ENCODE results near the gene TLE5. TPM values are rescaled to one million over a fixed set of nuclear protein-coding genes. Genes with fewer than 3 reads are reported as not detected.
A peak's percentile ranks its signal among the peaks of the same experiment; 100 is the strongest.
"Not testable (repeated sequence)": the region's sequence is repeated elsewhere in the genome, so short reads cannot be mapped to it uniquely, and the experiment has no call there.

The TLE5 gene
- total and polyA plus RNA-seq, 8 donors, result 335 to 954 (median 788) TPM

GRCh38 chr19:3038214-3038613, 24.1 kb downstream of the TLE5 start:
- no peak for DNase-seq
- H3K36me3 ChIP-seq, result no peaks in the 10 kb centered on the region
- no peak overlapping the region for H3K4me3 ChIP-seq
- ATAC-seq, result no peak
- intact Hi-C loops (cut with DNase I), result no loop called here
- TF ChIP-seq CTCF (IDR thresholded peaks at IDR 0.05), result no peak
- peaks cover 0 to 18% of the 10 kb centered on the region in 2 donors for H3K27me3 ChIP-seq
- H3K9me3 ChIP-seq, result no peaks in the 10 kb centered on the region
- no peak overlapping the region for H3K27ac ChIP-seq
- peaks cover 8 to 27% of the 10 kb centered on the region in 2 donors for H3K4me1 ChIP-seq

- peaks cover 8 to 21% of the 10 kb centered on the region in 2 donors for H3K4me1 ChIP-seq
- DNase-seq; intact Hi-C loops (cut with DNase I); ATAC-seq; H3K36me3 ChIP-seq; H3K9me3 ChIP-seq: not testable (repeated sequence)
- H3K4me3 ChIP-seq, result peak overlapping the region; percentile 50 to 51
- peaks cover 0 to 17% of the 10 kb centered on the region in 2 donors for H3K27me3 ChIP-seq
- H3K27ac ChIP-seq, result peak overlapping the region; percentile 90
These were observed 25.2 kb downstream of the TLE5 start for GRCh38 chr19:3036977-3037544.

GRCh38 chr19:3036119-3036976, 25.9 kb downstream of the TLE5 start:
- no peaks in the 10 kb centered on the region for H3K9me3 ChIP-seq
- H3K4me3 ChIP-seq, result peak overlapping the region; percentile 50 to 51
- intact Hi-C loops (cut with DNase I), result no loop called here
- no peak for TF ChIP-seq CTCF (IDR thresholded peaks at IDR 0.05)
- peaks cover 8 to 21% of the 10 kb centered on the region in 2 donors for H3K4me1 ChIP-seq
- peak; percentile 94 to 97 (median 96) for DNase-seq
- peak overlapping the region; percentile 90 for H3K27ac ChIP-seq
- no peaks in the 10 kb centered on the region for H3K36me3 ChIP-seq
- ATAC-seq, result peak; percentile 88
- H3K27me3 ChIP-seq, result peaks cover 0 to 18% of the 10 kb centered on the region in 2 donors

GRCh38 chr19:3035542-3036118, 26.7 kb downstream of the TLE5 start:
- H3K9me3 ChIP-seq, result no peaks in the 10 kb centered on the region
- peak; percentile 95 for ATAC-seq
- intact Hi-C loops (cut with DNase I), result no loop called here

More at GRCh38 chr19:3035542-3036118, 26.7 kb downstream of the TLE5 start:
- no peaks in the 10 kb centered on the region for H3K36me3 ChIP-seq
- peak overlapping the region; percentile 50 to 51 for H3K4me3 ChIP-seq
- H3K27me3 ChIP-seq, result peaks cover 0 to 19% of the 10 kb centered on the region in 2 donors
- peak overlapping the region; percentile 90 for H3K27ac ChIP-seq
- peak; percentile 91 to 100 (median 99) for DNase-seq
- no peak for TF ChIP-seq CTCF (IDR thresholded peaks at IDR 0.05)
- H3K4me1 ChIP-seq, result peaks cover 8 to 21% of the 10 kb centered on the region in 2 donors
